ENCODE measurements around the gene ADM5. TPM values are rescaled to one million over a fixed set of nuclear protein-coding genes. Genes with fewer than 3 reads are reported as not detected.

ADM5 gene
- total and polyA plus RNA-seq, 2 experiments from 2014 or later: 2.2 to 5.1 TPM

- Histone ChIP-seq H3K4me3 (no peak overlapping the region), H3K27ac (peak overlapping the region; percentile 74), H3K9me3 (ENCODE audit: low read depth) (no peaks in the 10 kb centered on the region), H3K36me3 (peaks cover 34% of the 10 kb centered on the region), H3K27me3 (no peaks in the 10 kb centered on the region), H3K4me1 (ENCODE audit: low read depth) (peaks cover 10% of the 10 kb centered on the region)
- DNase-seq (ENCODE audit: low read depth in 1 of 2, low spot score in 1 of 2): peak; percentile 91 to 96
- TF ChIP-seq CTCF (IDR thresholded peaks at IDR 0.05; ENCODE audit: low read depth, low read length): peak; percentile 99
Measured at GRCh38 chr19:49680421-49681351, 8.7 kb upstream of the ADM5 start.

DNA sequence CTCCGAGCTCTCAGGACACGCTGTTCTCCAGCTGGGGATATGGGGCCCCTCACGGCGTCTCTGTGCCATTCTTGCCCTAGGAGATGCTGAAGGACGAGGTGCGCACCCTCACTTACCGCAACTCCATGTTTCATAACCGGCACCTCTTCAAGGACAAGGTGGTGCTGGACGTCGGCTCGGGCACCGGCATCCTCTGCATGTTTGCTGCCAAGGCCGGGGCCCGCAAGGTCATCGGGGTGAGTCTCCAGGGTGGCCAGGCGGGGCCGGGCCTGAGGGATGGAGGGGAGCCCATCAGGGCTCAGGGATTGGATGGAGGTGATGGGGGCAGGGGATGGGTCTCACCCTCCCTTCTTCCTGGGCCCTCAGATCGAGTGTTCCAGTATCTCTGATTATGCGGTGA, 7.6 kb upstream of the ADM5 start:
- peaks cover 10% of the 10 kb centered on the region for H3K4me1 ChIP-seq (ENCODE audit: low read depth)
- peaks cover 39% of the 10 kb centered on the region for H3K36me3 ChIP-seq
- DNase-seq (ENCODE audit: low read depth in 1 of 2, low spot score in 1 of 2): no peak
- no peak for TF ChIP-seq CTCF (IDR thresholded peaks at IDR 0.05; ENCODE audit: low read depth, low read length)
- H3K27me3 ChIP-seq: no peaks in the 10 kb centered on the region
- no peak overlapping the region for H3K27ac ChIP-seq
- H3K4me3 ChIP-seq: no peak overlapping the region
- H3K9me3 ChIP-seq (ENCODE audit: low read depth): no peaks in the 10 kb centered on the region

DNA sequence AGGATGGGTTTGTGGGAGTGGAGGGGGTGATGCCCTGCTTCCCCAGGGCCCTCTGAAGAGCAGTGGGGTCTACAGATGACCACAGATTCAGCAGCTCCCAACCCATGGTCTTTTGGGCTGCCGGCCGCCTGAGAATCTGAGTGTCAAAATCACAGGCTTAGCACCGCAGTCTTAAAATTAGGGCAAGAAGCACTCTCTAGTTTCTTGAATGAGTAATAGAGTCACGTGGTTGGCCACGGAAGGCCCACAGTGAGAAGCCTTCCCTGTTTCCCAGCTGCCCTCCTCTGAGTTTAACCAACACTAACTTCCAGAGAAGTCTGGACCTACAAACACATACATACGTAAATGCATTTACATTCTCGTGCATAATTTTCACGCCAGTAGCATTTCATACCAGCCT, 7.1 kb upstream of the ADM5 start:
- no peaks in the 10 kb centered on the region for H3K27me3 ChIP-seq
- no peak for TF ChIP-seq CTCF (IDR thresholded peaks at IDR 0.05; ENCODE audit: low read depth, low read length)
- peaks cover 39% of the 10 kb centered on the region for H3K36me3 ChIP-seq
- DNase-seq (ENCODE audit: low read depth in 1 of 2, low spot score in 1 of 2): no peak
- no peaks in the 10 kb centered on the region for H3K9me3 ChIP-seq (ENCODE audit: low read depth)
- H3K27ac ChIP-seq: no peak overlapping the region
- no peak overlapping the region for H3K4me3 ChIP-seq
- H3K4me1 ChIP-seq (ENCODE audit: low read depth): peaks cover 10% of the 10 kb centered on the region

- TF ChIP-seq CTCF (IDR thresholded peaks at IDR 0.05; ENCODE audit: low read depth, low read length): no peak
- H3K4me3 ChIP-seq: no peak overlapping the region
- H3K36me3 ChIP-seq: peaks cover 39% of the 10 kb centered on the region
- DNase-seq (ENCODE audit: low read depth in 1 of 2, low spot score in 1 of 2): no peak
- H3K27me3 ChIP-seq: no peaks in the 10 kb centered on the region
- no peak overlapping the region for H3K27ac ChIP-seq
- H3K4me1 ChIP-seq (ENCODE audit: low read depth): peaks cover 10% of the 10 kb centered on the region
- H3K9me3 ChIP-seq (ENCODE audit: low read depth): no peaks in the 10 kb centered on the region
Measured at GRCh38 chr19:49683814-49684250, 5.6 kb upstream of the ADM5 start.

GRCh38 chr19:49684251-49684982, 5.0 kb upstream of the ADM5 start:
- Histone ChIP-seq H3K36me3 (peaks cover 39% of the 10 kb centered on the region), H3K4me1 (ENCODE audit: low read depth) (peaks cover 6% of the 10 kb centered on the region), H3K27ac (no peak overlapping the region), H3K9me3 (ENCODE audit: low read depth) (no peaks in the 10 kb centered on the region), H3K4me3 (no peak overlapping the region), H3K27me3 (no peaks in the 10 kb centered on the region)
- TF ChIP-seq CTCF (IDR thresholded peaks at IDR 0.05; ENCODE audit: low read depth, low read length): peak; percentile 43
- peak in 1 of 2 donors; percentile 34 for DNase-seq (ENCODE audit: low read depth in 1 of 2, low spot score in 1 of 2)
